Natural killer cell (primary cell): ENCODE data around the gene FNBP1L. TPM values are rescaled to one million over a fixed set of nuclear protein-coding genes. Genes with fewer than 3 reads are reported as not detected.

Source experiments
- ATAC-seq, 3 donors: fragments of 150-1000 bp in 2 of 3; fragments of 200-7000 bp in 1 of 3; cut with Tn5 transposase; 1 replicate in 1 of 3; 2 replicates in 2 of 3; pipeline ENCODE4 v1.10.0; 2021; ENCODE audit warnings: mild to moderate bottlenecking in 2 of 3, moderate library complexity in 2 of 3
- DNase-seq, 2 donors: peaks; one replicate each; pipeline versions ENCODE4 v3.0.0 to v3.0.0-alpha.2; 2013 to 2021; ENCODE audit warnings: mixed read lengths in 1 of 2
- H3K27ac ChIP-seq: one replicate; pipeline ENCODE4 v1.5.1; 2013; ENCODE audit warnings: mild to moderate bottlenecking, low read length
- H3K27me3 ChIP-seq: one replicate; pipeline ENCODE4 v1.6.1; 2013; ENCODE audit warnings: low read length; ENCODE audit not compliant: control insufficient read depth, insufficient read depth
- H3K36me3 ChIP-seq: one replicate; pipeline ENCODE4 v1.6.1; 2013; ENCODE audit warnings: low read length; ENCODE audit not compliant: control insufficient read depth, insufficient read depth
- H3K4me1 ChIP-seq: one replicate; pipeline ENCODE4 v1.6.1; 2013; ENCODE audit warnings: low read length; ENCODE audit not compliant: control insufficient read depth, insufficient read depth
- H3K4me3 ChIP-seq: one replicate; pipeline ENCODE4 v1.5.1; 2013; ENCODE audit warnings: low read length
- H3K9me3 ChIP-seq: one replicate; pipeline ENCODE4 v1.6.1; 2013; ENCODE audit warnings: low read length; ENCODE audit not compliant: control insufficient read depth, insufficient read depth
- H3K27ac Mint-ChIP-seq, 2 donors: one replicate each; pipeline ENCODE4 v1.8.0; 2022; ENCODE audit warnings: mild to moderate bottlenecking in 2 of 2, mixed read lengths in 2 of 2, moderate library complexity in 1 of 2
- H3K27me3 Mint-ChIP-seq, 2 donors: one replicate each; pipeline ENCODE4 v1.8.0; 2022; ENCODE audit warnings: low read depth in 2 of 2, mixed read lengths in 2 of 2
- H3K36me3 Mint-ChIP-seq: one replicate; pipeline ENCODE4 v1.8.0; 2022; ENCODE audit warnings: mixed read lengths
- H3K4me1 Mint-ChIP-seq, 2 donors: one replicate each; pipeline ENCODE4 v1.8.0; 2022; ENCODE audit warnings: mixed read lengths in 2 of 2
- H3K4me3 Mint-ChIP-seq: one replicate; pipeline ENCODE4 v1.8.0; 2022; ENCODE audit warnings: mild to moderate bottlenecking, moderate library complexity, mixed read lengths
- H3K9me3 Mint-ChIP-seq, 2 donors: one replicate each; pipeline ENCODE4 v1.8.0; 2022; ENCODE audit warnings: mixed read lengths in 2 of 2
- WGBS: methylation state at CpG from one replicate; pipeline ENCODE4 v1.1.7; 2013; ENCODE audit warnings: missing lambda C conversion rate; ENCODE audit not compliant: insufficient coverage; 5-methylcytosine and 5-hydroxymethylcytosine counted together
- intact Hi-C: fragments of 100-400 bp; cut with micrococcal nuclease; formaldehyde crosslinking; loops from one replicate; pipeline ENCODE4 v1.14.2; 2022
- total RNA-seq, 4 donors: library from RNA; stranded (reverse); fragments of 120-200 nt in 1 of 4; gene quantifications; one replicate each; pipeline versions ENCODE4 v1.2.3 to v1.2.4, GENCODE V29; 2013 to 2022
- TF ChIP-seq, protein P1 (sequence below): fragments of 200-600 bp; IDR thresholded peaks from one replicate; pipeline ENCODE4 v1.8.0; 2022; ENCODE audit warnings: antibody characterized with exemption

Gene FNBP1L
- total RNA-seq, 3 donors from 2014 or later (not counting 1 experiment from before 2014, with no cell fraction given): 0.33 to 6.7 (median 0.84) TPM

- no CpG with 5 or more reads among the region's 1 CpG for WGBS
- no peak overlapping the region for H3K27ac ChIP-seq
These were observed 94.5 kb downstream of the FNBP1L start for GRCh38 chr1:93542398-93542797.

DNA sequence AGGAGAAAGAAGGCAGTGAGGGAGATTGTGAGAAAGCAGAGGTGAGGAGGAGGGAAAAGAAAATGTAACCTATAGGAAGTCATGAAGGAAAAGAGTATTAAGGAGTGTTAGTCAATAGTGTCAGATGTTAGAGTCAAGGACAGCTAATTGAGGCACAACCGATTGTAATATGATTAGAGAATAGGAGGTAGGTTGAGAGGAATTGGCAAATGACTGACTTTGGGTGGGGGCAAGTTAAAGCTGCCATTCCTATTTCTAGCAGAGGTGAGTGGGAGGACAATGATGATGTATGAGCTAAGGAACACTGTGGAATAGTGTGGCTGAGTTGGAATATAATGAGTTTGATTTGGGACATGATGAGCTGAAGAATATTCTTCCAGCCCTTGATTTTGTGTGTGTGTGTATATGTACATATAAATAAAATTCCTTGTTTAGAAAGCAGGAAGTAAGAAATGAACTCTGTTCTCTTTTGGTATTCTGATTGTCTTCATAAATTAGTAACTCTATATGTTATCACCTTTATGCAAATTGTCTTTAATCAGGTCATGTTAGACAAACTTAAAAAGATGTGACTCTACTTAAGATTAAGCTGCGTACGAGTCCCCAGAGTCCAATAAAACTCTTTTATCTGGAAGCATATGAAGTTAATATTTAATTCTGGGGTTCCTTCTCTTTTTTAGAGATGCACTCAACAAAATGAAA is 98.4 kb downstream of the FNBP1L start:
- DNase-seq (no peak), ATAC-seq (no peak)
- Mint-ChIP-seq H3K4me1 (no peaks in the 10 kb centered on the region), H3K4me3 (no peak overlapping the region), H3K36me3 (no peaks in the 10 kb centered on the region), H3K27me3 (peaks cover 0 to 2% of the 10 kb centered on the region in 2 donors), H3K9me3 (no peaks in the 10 kb centered on the region), H3K27ac (no peak overlapping the region)
- TF ChIP-seq, protein P1, sequence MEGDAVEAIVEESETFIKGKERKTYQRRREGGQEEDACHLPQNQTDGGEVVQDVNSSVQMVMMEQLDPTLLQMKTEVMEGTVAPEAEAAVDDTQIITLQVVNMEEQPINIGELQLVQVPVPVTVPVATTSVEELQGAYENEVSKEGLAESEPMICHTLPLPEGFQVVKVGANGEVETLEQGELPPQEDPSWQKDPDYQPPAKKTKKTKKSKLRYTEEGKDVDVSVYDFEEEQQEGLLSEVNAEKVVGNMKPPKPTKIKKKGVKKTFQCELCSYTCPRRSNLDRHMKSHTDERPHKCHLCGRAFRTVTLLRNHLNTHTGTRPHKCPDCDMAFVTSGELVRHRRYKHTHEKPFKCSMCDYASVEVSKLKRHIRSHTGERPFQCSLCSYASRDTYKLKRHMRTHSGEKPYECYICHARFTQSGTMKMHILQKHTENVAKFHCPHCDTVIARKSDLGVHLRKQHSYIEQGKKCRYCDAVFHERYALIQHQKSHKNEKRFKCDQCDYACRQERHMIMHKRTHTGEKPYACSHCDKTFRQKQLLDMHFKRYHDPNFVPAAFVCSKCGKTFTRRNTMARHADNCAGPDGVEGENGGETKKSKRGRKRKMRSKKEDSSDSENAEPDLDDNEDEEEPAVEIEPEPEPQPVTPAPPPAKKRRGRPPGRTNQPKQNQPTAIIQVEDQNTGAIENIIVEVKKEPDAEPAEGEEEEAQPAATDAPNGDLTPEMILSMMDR: no peak
- no peaks in the 10 kb centered on the region for H3K4me1 ChIP-seq
- no peaks in the 10 kb centered on the region for H3K36me3 ChIP-seq
- H3K27me3 ChIP-seq: peaks cover 3% of the 10 kb centered on the region
- intact Hi-C loops: no loop called here
- 90% methylated on average over 3 of the region's 3 CpGs for whole genome bisulfite sequencing
- no peak overlapping the region for H3K4me3 ChIP-seq
- no peaks in the 10 kb centered on the region for H3K9me3 ChIP-seq
- H3K27ac ChIP-seq: no peak overlapping the region

More at GRCh38 chr1:93542398-93542797, 94.5 kb downstream of the FNBP1L start:
- H3K36me3 Mint-ChIP-seq: no peaks in the 10 kb centered on the region
- Histone ChIP-seq H3K4me1 (no peaks in the 10 kb centered on the region), H3K4me3 (no peak overlapping the region), H3K9me3 (no peaks in the 10 kb centered on the region), H3K27me3 (no peaks in the 10 kb centered on the region), H3K36me3 (no peaks in the 10 kb centered on the region)
- intact Hi-C loops: no loop called here
- no peaks in the 10 kb centered on the region for H3K9me3 Mint-ChIP-seq
- H3K27ac Mint-ChIP-seq: no peak overlapping the region
- peaks cover 2 to 6% of the 10 kb centered on the region in 2 donors for H3K27me3 Mint-ChIP-seq
- TF ChIP-seq, protein P1: no peak
- ATAC-seq (no peak), DNase-seq (no peak)
- H3K4me1 Mint-ChIP-seq: no peaks in the 10 kb centered on the region
- H3K4me3 Mint-ChIP-seq: no peak overlapping the region

- H3K36me3 ChIP-seq: no peaks in the 10 kb centered on the region
- H3K27ac ChIP-seq: no peak overlapping the region
- intact Hi-C loops: no loop called here
- H3K36me3 Mint-ChIP-seq: no peaks in the 10 kb centered on the region
- no peak overlapping the region for H3K4me3 Mint-ChIP-seq
- peaks cover 3% of the 10 kb centered on the region for H3K27me3 ChIP-seq
- peaks cover 0 to 6% of the 10 kb centered on the region in 2 donors for H3K4me1 Mint-ChIP-seq
- no peaks in the 10 kb centered on the region for H3K4me1 ChIP-seq
- H3K27me3 Mint-ChIP-seq: peaks cover 9 to 10% of the 10 kb centered on the region in 2 donors
- H3K27ac Mint-ChIP-seq: no peak overlapping the region
- no peaks in the 10 kb centered on the region for H3K9me3 Mint-ChIP-seq
- no peak overlapping the region for H3K4me3 ChIP-seq
- DNase-seq (no peak), ATAC-seq (no peak)
- WGBS: 64% methylated on average over 1 of the region's 1 CpG
- TF ChIP-seq, protein P1: no peak
- no peaks in the 10 kb centered on the region for H3K9me3 ChIP-seq
These were observed 101.2 kb downstream of the FNBP1L start for GRCh38 chr1:93549131-93549530.

DNA sequence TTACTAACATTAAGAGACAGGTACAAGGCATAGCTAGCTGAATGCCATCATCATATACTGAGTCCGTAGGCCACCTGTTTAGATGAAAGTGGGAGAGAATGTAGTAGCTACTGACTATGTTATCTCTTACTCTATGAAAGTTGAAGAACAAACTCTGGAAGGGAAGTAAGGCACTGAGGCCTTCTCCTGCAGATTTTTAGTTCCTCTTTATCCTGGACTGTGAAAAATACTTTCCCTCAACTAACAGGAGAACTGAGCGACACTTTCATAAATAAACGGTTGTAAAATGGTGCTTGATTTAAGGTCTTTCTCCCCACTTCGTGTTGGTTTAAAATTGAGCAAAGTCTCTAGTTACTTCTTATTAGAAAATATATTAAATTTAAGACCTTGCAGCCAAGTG is 101.9 kb downstream of the FNBP1L start:
- no peak overlapping the region for H3K4me3 Mint-ChIP-seq
- Histone ChIP-seq H3K4me3 (no peak overlapping the region), H3K27ac (no peak overlapping the region), H3K4me1 (no peaks in the 10 kb centered on the region), H3K9me3 (no peaks in the 10 kb centered on the region), H3K36me3 (no peaks in the 10 kb centered on the region), H3K27me3 (peaks cover 3% of the 10 kb centered on the region)
- H3K27me3 Mint-ChIP-seq: peaks cover 9 to 10% of the 10 kb centered on the region in 2 donors
- H3K9me3 Mint-ChIP-seq: no peaks in the 10 kb centered on the region
- intact Hi-C loops: no loop called here
- TF ChIP-seq, protein P1: no peak
- no peak overlapping the region for H3K27ac Mint-ChIP-seq
- no peak for ATAC-seq
- H3K4me1 Mint-ChIP-seq: peaks cover 0 to 6% of the 10 kb centered on the region in 2 donors
- no CpG with 5 or more reads among the region's 4 CpGs for WGBS
- H3K36me3 Mint-ChIP-seq: no peaks in the 10 kb centered on the region
- DNase-seq: no peak
